MV-4-11 (cell line): ENCODE results near the gene PACS2.
"Not testable (repeated sequence)": the region's sequence is repeated elsewhere in the genome, so short reads cannot be mapped to it uniquely, and the experiment has no call there.

Experiments used
- DNase-seq: peaks from one replicate; lab custom pipeline; 2025; lab: John Stamatoyannopoulos, UW

PACS2 gene

DNA sequence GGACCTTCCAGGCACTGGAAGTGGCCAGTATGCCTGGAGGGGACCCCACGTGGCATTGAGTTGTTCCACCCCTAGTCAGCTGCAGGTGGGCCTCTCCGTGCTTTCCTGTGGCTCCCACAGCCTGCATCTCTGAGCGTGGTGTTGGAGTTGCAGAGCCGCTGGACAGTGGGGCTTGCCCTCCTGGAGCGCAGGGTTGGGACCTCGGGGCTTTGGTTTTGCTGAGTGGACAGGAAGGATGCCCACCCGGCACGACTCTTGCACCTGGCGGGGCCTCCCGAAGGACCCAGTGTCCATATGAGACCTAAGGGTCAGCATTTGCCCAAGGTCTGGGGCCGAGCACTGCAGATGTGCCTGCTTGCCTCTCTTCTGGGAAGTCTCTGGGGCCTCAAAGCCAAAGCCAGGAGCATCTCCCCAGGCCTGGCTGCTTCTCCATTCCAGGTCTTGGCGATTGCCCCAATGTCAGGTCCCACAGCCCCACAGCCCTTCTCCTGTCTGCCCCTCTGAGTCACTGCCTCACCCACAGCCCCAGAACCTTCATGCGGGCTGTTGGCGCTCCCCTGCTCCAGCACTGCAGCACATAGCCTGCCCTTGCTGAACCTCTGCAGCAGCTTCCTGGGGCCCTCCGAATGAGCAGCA lies 1.5 kb downstream of the PACS2 start:
- DNase-seq, result peak; percentile 68

DNA sequence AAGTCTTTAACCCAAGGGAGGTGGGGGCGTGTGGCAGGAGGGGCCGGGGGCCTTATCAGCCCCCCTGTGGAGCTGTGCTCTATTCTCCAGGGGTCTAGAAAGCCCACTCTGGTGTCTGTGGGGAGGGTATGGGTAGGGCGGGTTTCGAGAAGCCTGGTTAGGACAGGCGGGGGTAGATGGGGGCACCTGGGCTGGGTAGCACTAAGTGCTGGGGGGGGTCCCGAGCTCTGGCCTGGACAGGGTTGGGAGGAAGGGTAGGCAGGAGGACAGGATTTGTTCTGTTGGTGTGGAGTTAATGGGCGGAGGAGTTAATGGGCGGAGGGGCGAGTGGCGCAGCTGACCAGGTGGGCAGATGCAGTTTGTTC lies 2.0 kb downstream of the PACS2 start:
- DNase-seq, result no peak

DNA sequence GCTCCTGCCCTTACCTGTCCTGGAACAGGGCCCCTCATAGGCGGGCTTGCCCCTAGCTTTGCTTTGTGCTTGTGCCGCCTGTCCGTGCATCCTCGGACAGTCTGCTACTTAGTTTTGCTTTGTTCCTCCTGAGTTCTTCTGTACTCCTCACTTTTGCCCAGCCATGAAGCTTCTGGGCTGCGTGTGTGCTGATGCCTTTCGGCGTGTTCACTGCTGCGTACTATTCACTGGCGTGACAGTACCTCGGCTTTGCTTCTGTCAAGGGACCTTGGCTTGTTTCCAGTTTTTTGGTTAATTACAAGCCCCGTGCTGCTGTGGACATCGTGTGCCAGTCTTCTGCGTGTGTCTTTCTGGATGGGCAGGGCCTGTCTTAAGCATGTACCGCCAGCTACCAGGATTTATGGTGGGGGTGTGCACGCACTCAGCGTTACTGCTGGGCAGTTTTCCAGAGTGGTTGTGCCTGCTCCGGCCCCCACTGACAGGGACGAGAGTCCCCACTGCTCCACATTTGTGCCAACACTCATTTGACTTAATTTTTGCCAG lies 2.5 kb downstream of the PACS2 start:
- peak; percentile 31 for DNase-seq

DNA sequence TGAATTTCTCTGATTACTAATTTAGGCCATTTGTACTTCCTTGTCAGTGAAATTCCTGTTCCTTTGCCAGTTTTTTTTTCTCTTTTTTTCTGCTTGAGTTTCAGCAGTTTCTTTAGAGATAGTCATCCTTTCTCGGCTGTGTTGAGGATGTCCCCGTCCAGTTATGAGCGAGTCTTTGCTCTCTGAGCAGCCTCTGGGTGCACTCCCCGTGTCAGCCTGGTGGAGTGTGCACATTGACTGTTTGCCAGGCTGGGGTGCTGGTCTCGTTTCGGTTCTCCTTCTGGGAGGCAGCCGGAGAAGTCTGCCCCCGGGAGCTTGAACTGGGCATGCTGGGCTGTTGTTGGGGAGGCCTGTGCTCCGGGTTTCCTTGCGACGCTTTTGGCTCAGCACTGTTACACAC lies 3.0 kb downstream of the PACS2 start:
- peak; percentile 86 for DNase-seq

DNA sequence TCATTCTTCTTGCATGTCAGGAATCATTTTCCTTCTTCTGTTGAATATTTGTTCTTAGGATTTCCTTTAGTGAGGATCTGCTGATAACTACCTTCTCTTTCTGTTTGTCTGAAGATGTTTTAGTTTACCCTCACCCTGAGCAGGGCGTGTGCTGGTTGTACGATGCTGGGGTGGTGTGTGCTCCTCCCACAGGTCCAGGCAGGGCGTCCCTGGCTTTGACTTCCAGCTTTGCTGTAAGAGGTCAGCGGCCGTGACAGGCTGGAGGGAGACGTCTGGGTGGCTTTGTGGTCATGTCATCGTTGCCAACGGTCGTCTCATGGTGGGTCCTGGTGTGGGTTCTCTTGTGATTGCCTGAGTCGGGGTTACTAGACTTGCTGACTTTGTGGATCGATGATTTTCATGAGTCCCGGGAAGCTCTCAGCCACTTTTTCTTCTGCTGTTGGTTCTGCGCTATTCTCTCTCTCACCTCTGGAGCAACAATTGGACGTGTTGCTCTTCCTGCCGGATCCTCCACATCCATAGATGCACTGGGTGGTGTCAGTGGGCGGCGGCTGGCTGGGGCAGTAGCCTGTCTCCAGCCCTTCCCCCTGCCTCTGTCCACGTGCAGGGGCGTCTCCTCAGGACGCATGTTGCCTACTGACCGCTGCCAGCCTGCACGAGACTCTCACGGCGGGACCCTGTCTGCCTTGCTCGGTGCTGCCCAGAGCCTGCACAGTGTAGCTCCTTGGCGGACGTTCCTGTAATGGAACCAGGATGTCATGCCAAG lies 8.4 kb downstream of the PACS2 start:
- DNase-seq, result peak; percentile 70

DNA sequence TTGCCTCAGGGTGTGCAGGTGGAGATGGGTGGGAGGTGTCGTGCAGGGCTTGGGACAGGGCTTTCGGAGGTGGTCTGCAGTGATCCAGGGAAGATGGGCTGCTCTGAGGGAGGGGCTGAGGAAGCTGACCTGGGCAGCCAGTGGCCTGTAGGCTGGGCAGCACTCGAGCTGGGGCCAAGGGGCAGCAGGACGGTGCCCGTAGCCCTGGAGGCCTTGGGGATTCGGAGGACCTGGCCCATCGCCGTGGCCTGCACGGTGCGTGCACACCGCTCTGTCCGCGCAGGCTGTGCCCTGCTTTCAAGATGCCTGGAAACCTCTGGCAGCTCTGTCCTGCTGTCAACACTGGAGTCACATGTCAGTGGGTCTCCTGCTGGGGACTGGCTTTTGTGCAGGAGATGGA lies 9.1 kb downstream of the PACS2 start:
- DNase-seq, result no peak

DNA sequence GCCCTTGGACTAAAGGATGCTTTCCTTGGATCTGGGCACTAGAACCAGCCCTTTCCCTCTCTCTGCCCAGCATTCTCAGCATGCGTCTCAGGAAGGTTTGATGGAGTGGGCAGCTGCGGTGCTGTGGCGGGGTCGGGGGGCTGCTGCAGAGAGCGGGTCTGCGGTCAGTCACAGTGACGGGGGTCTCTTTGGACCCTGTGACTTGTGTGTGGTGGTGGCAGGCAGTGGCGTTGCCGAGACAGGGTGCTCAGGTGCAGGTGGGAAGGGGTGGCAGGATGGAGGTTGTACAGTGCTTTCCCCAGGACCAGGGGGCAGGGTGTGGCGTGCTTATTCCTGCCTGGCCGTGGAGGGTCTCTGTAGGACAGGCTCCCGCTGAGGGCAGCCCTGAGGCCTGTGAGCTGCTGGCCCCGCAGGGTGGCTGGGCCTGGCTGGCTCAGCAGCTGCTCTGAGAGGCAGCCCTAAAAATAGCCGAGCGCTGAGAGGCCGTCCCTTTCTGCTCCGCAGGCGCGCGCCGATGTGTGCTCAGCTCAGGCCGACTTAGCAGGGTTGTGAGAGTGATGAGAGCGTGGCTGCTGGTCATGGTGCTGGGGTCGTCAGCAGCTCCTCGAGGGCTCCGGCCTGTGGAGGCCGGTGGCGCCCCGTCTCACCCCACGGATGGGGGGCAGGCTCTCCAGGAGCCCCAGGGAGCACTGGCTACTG lies 9.7 kb downstream of the PACS2 start:
- DNase-seq, result peak; percentile 42

DNA sequence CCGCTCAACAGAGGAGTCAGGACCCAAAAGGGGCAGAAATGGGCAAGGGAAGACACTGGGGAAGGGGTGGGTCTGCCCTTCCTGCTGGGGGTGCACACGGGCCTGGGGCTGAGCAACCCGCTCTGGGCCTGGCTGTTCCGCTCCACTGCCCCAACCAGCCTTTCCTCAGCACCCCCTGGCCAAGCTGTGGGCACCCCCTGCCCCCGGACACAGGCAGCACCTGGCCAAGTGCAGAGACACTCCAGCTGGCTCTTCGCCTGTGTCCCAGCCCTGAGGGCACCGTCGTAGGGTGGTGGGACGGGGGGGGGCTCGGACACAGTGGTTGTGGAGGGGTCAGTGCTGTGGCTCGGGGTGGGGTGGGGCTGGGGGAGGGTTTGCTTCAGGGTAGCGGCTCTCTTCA lies 10.3 kb downstream of the PACS2 start:
- DNase-seq, result no peak

DNA sequence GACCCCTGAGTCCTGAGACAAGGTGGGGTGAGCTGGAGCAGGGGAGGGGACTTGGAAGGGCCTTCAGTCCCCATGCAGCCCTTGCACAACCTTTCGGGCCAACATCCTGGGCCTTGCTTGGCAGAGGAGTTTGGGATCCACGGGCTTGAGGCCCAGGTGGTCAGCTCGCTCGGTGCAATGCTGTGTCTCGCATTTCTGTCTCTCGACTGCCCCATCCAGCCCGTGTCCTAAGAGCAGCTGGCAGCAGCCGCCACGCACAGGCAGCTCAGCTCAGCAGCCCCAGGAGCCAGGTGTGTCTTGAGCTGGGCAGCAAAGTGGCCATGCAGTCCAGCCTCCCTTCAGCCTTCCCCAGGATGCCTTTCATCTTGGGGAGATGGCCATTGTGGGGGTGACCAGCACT lies 10.8 kb downstream of the PACS2 start:
- DNase-seq, result no peak

DNA sequence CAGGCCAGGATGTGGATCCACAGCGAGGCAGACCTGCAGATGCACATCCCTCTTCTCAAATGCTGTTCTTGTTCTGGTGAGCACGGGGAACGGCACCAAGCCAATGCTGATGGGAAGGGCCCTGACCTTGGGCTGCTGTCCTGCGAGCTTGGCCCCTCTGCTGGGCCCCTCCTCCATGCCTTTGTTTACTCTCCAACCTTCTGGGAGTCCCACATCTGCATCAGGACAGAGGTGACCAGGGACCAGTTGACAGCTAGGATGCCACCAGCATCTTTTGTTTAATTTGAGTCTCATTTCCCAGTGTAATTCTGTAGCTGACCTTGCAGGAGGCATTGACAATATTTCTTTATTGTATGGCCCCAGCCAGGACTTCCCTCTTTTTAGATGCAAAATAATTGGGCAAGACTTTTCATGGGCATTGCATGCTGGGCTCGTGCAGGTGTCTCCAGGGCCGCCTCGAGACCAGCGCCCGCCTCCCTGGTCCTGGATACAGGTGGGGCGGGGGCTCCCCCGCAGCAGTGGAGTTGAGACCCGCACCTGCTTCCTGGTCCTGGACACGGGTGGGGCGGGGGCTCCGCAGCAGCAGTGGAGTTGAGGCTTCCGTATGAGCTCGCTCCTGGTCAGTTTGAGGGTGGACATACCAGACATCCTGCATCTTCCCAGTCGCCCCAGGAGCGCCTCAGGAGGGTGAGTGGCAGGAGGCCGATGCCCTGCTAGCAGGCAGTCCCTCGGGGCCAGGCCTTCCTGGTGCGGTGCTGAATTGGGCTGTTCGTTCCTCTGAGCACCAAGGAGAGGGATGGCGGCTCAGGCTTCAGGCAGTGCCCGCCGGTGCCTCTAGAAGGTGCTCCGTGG lies 11.4 kb downstream of the PACS2 start:
- peak; percentile 36 for DNase-seq

DNA sequence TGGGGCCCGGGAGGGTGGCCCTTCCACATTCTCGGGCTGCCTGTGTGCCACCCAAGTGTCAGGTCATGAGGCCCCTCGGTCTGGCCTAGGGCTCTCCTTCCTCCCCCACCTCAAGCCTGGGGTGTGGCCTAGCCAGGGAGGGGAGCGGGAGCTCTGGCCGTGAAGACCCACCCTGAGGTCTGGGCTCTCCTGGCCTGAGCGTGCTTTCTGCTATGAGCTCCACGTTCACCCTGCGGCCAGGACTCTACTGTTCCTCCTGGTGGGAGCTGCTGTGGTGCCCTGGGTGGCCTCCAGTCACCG lies 12.0 kb downstream of the PACS2 start:
- no peak for DNase-seq

DNA sequence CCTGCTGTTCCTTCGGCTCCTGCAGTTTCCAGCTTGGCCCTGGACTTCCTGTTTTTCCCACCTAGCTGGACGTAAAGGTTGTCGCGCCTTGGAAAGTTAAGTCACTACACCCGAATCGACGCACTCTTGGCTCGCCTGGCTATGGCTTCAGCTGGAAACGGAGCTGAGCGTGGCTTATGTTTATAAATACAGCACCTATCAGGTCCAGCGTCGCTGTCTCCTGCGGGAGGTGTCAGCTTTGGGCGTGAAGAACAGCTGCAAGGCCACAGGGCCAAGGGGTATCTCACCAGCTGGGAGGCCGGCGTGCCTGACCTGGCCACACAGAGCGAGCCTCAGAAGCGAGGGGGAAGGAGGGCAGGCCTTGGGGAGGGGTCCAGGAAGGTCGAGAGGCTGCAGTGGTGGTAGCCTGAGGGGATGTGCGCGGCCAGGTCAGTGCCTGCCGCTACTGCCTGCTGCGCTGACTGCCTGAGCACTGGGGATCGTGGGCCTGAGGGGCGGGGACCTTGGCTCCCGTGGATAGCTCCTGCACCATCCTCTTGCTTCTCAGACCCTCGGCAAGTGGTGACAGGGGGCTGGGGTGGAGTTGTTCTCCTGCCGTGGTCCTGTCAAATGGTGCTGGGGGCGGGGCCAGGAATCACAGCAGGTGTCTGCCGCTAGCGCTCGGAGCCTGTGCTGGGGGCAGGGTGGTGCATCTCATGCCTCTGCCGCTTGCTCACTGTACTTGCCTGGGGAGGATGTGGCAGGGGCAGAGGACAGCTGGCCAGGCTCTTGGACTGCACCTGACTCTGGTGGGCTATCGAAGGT lies 12.5 kb downstream of the PACS2 start:
- DNase-seq, result no peak

DNA sequence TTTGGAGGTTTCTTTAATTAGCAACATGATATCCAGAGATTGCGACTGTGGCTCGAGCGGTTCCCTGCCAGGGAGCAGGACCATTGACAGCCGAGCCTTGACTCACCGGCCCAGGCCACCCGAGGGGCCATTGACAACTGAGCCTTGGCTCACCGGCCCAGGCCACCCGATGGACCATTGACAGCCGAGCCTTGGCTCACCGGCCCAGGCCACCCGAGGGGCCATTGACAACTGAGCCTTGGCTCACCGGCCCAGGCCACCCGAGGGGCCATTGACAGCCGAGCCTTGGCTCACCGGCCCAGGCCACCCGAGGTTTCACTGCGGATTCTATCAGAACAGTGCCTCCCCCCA lies 13.1 kb downstream of the PACS2 start:
- not testable (repeated sequence) for DNase-seq

DNA sequence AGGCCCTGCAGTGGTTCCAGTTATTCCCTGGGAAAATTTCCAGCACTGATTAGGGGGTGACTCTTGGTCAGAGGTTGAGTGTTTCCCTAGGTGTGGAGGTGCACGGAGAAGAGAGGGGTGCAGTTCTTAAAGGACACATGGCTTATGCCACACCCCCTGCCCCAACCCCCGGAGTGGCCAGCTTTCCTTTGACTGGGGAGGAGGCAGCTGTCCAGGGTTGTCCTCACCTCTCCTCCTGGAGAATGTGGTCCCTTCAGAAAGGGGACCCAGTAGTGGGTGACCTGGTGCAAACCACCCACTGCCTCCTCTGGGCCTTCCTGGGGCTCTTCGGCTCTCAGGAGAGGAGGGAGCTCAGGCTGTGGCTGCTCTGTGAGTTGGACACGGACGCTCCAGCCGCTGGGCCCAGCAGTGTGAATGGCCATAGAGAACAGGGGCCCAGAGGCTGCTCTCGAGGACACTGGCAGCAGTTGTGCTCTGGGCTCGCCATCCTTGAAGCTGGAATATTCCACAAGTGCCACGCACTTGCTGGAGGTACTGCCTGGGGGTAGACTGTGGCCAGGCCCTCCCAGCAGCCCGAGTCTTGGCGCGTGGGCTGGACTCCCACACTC lies 13.6 kb downstream of the PACS2 start:
- DNase-seq, result no peak

DNA sequence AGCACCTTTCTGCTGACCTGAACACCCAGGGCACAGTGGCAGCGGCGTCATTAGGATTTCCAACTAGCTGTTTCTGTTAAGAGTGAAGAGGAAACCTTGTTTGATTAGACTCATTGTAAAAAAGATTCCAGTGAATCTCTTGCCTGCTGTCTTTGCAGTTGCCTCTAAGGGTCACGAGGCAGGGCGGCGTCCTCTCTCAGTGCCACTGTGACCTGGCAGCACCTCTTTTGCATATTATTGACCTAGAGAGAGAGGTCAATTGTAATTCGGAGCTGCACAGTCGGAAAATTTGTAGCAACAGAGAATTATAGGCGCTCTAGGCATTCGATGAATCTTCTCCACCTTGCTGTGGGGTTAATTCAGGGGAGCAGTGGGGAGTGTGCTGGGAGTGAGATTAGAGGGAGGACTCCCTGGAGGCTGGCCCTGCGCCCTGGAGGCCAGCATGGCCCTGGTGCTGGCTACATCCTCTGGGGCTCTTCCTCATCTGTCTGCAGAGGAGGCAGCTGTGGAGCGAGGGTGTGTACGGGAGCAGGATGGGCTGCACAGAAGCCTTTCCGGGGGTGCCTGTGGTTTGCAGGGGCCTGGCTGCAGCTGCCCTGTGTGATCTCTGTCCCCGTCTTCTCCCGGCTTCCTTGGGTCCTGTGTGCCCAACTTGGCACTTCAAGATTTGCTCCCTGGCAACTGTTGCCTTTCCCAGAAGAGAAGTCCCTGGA lies 14.3 kb downstream of the PACS2 start:
- DNase-seq, result no peak

DNA sequence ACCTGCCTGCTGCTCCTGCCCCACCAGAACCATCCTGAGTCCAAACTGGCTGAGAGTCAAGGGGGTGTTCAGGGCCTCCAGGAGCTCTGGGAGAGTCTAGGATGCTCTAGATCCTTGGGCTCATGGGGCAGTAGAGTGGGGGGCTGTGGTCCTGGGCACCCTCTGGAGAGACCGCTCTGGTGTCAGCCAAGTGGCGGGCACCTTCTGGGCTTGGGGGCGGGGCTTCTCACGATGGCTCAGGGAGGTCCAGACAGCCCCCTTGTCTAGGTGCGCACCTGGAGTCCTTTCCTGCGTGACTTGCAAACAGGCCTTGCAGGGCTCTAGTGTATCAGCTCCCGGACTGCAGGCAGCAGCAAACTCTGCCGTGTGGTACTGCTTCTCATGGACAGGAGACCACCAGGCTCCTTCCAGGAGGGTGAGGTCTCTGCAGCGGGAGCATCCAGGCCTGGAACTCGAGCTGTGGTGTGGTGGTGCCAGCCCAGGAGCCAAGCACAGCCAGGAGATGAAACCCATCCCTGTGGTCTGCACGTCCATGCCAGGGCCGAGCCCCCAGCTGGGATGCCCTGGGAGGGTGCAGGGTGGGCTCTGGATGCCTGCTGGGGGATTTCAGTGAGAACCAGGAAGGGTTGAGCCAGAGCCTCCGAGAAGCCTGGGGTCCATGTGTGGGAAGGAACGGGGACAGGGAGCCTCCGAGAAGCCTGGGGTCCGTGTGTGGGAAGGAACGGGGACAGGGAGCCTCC lies 15.0 kb downstream of the PACS2 start:
- no peak for DNase-seq

DNA sequence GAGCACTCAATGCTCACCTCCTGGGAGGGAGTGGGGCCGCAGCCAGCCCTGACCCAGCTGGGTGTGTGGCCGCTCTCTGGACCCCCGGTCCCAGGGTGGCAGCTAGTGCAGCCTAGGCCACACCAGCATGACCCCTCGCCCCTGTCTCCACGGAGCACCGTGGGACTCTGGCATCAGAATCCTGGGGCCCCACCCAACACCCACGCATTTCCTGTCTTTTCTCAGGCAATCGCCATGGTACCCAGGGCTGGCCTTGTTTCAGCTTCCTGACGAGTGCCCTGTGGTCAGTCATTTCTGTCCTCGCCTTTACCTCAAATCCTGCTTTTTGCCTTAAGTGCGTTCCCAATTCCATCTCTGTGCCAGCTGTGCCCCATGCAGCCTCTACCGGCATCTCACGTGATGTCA lies 15.9 kb downstream of the PACS2 start:
- DNase-seq, result peak; percentile 16

DNA sequence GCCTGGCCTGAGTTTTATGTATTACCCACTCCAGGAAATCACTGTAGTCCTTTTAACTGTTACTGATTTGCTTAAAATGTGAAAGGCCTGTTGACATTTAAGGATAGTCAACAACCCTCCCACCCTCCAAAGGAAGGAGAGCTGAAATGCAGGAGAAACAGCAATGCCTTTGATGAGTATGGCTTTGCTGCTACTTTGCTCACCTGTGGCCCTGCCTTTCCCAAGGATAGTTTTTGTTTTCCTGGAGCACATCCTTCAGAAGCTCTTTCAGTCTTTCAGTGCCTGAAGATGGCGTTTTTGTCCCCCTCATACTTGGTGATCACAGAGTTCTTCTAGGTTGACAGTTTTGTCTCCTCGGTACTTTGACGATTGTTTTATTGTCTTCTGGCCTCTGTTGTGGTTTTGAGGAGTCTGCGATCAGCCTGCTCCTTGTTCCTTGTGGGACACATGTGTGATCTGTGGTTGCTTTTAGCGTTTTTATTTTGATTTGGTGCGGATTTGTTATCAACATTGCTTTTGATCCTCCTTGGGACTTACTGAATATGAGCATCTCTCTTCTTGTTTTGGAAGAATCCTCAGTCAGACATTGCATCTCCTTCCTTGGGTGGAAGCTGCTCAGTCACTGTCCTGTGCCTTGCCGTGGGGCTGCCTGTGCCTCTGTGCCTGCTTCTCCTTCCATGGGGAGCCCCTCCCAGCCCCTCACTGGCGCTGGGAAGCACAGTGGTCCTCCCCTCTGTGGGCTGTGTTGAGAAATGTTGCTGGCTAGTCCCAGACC lies 17.2 kb downstream of the PACS2 start:
- peak; percentile 28 for DNase-seq

DNA sequence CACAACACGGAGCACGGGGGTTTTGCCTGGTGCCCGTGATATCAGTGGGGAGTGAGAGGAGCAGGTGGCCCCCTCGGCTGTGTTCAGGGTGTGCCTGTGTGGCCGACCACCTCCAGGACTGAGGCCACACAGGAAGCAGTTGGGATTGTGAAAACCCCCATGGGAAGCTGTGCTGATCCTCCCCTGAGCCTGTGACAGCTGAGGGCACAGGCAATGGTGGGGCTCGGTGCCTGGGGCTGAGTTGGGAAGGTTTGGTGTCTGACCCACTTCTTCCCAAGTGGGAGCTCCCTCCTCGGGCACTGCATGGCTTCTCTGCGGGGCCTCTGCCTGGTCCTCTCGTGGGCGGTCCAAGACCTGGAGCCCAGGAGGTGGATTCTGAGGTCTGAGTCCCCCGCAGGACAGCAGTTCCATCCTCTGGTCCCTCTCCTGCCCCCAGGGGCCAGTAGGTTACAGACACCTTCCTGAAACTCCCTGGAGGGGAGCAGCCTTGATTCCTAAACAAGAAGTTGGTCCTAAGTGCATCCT lies 17.9 kb downstream of the PACS2 start:
- no peak for DNase-seq
